Measurements from ENCODE around the gene KCNK6. TPM values are rescaled to one million over a fixed set of nuclear protein-coding genes. Genes with fewer than 3 reads are reported as not detected.

KCNK6 gene
- total RNA-seq, 2 donors from 2014 or later = 8.6 to 13.8 TPM

DNA sequence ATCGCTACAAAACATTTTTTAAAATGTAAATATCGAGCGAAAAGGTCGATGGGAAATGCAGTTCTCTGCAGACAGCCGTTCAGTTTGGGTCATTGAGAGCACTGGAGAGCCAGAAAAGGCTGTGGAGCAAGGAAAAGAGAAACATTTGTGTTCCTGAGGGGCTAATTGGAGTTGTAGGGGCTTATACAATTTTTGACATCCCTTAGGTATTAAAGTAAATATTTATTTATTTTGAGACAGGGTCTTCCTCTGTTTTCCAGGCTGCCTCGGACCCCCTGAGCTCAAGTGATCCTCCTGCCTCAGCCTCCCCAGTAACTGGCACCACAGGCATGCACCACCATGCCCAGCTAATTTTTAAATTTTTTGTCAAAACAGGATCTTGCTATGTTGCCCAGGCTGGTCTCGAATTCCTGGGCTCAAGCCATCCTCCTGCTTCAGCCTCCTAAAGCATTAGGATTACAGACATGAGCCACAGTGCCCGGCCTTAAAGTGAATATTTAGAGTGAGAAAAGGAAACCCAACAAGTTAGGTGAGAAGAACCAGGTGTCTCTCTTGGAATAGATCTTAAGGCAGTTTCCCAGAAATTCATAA lies 3.1 kb upstream of the KCNK6 start:
- H3K4me3 ChIP-seq = no peak overlapping the region
- H3K4me1 ChIP-seq = peaks cover 36% of the 10 kb centered on the region
- WGBS, 2 donors = 27 to 40% methylated on average over 8 of the region's 8 CpGs
- no peak for ATAC-seq
- no peaks in the 10 kb centered on the region for H3K27me3 ChIP-seq
- H3K27ac ChIP-seq = peak overlapping the region; percentile 50 to 91 (median 78)
- H3K36me3 ChIP-seq (replicated peaks in 1 of 2; ENCODE audit: insufficient read depth in 1 of 2, low read depth in 2 of 2) = no peaks in the 10 kb centered on the region
- H3K9me3 ChIP-seq = no peaks in the 10 kb centered on the region
- intact Hi-C loops (cut with DNase I) = no loop called here
- TF ChIP-seq CTCF (IDR thresholded peaks at IDR 0.05) (no peak), POLR2A (IDR thresholded peaks at IDR 0.05) (no peak)
- no peak for DNase-seq

DNA sequence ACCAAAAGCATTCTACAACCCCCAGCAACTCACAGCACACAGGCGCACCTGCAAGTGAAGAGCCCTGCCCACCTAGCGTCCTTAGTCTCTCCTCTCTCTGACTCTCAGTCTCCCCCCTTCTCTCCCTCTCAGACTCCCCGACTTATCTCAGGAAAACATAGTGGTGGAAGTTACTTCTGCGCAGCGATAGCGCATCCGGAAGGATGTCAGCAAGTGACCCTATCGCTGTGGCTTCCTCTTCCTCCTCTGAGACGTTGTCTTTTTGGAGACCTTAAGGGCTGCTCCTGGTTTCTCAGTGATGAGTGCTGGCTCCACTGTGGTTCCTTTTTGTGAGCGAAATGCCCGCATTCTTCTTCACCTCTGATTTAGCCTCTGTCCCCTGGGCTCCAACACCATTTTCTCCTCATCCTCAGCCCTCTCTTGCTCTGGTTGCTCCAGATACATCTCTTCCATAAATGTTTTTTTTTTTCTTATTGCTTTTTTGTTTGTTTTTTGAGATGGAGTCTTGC lies 2.5 kb upstream of the KCNK6 start:
- intact Hi-C loops (cut with DNase I) = no loop called here
- Histone ChIP-seq H3K36me3 (replicated peaks in 1 of 2; ENCODE audit: insufficient read depth in 1 of 2, low read depth in 2 of 2) (no peaks in the 10 kb centered on the region), H3K9me3 (no peaks in the 10 kb centered on the region), H3K27ac (peak overlapping the region in 1 of 4 donors; percentile 89), H3K27me3 (no peaks in the 10 kb centered on the region), H3K4me1 (peaks cover 40% of the 10 kb centered on the region), H3K4me3 (no peak overlapping the region)
- 59 to 82% methylated on average over 11 of the region's 11 CpGs for WGBS, 2 donors
- ATAC-seq = no peak
- peak in 1 of 4 donors; percentile 15 for DNase-seq
- TF ChIP-seq CTCF (IDR thresholded peaks at IDR 0.05) (no peak), POLR2A (IDR thresholded peaks at IDR 0.05) (no peak)

DNA sequence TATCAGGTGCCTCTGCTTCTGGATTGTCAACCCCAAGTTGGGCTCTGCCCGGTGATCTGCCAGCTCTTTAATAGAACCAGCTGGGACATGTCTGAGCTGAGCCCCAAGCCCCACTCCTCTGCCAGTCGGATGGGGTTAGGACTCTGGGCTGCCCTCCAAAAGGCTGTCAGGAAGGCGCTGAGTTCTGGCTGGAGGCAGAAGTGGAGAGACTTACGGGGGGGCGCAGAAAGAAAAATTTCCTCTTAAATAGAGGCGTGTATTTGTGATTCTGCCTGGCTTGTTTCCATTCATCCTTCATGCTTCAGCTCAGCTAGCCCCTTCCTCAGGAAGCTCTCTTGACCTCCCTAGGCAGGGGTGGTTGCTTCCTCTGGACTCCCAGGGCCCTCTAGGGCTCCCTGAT lies 985 bp upstream of the KCNK6 start:
- no peaks in the 10 kb centered on the region for H3K27me3 ChIP-seq
- no peaks in the 10 kb centered on the region for H3K9me3 ChIP-seq
- DNase-seq (peak in 2 of 4 donors; percentile 49 to 52), ATAC-seq (no peak)
- H3K4me1 ChIP-seq = peaks cover 40% of the 10 kb centered on the region
- no peaks in the 10 kb centered on the region for H3K36me3 ChIP-seq (replicated peaks in 1 of 2; ENCODE audit: insufficient read depth in 1 of 2, low read depth in 2 of 2)
- intact Hi-C loops (cut with DNase I) = no loop called here
- WGBS, 2 donors = 0 to 19% methylated on average over 2 to 6 of the region's 6 CpGs
- TF ChIP-seq POLR2A (IDR thresholded peaks at IDR 0.05) (no peak), CTCF (IDR thresholded peaks at IDR 0.05) (no peak)
- H3K27ac ChIP-seq = no peak overlapping the region
- H3K4me3 ChIP-seq = no peak overlapping the region

DNA sequence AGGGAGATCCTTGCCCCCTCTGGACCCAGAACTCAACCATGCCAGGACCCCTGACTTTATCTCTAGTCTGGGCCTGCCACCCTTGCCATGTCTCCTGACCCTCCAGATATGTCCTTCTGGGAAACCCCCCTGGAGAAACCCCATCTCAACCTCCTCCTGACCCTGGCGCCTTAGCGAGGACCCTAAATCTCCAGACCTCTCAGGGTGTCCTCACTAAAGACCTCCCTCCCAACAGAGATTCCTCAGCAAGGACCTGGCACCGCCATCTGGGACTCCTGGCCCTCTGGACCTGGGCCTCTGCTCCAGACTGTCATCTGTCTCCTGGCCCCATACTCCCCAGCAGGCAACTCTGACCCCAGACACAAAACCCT lies 1.3 kb downstream of the KCNK6 start:
- Histone ChIP-seq H3K9me3 (no peaks in the 10 kb centered on the region), H3K36me3 (replicated peaks in 1 of 2; ENCODE audit: insufficient read depth in 1 of 2, low read depth in 2 of 2) (no peaks in the 10 kb centered on the region), H3K4me3 (no peak overlapping the region), H3K27me3 (no peaks in the 10 kb centered on the region), H3K4me1 (peaks cover 40% of the 10 kb centered on the region), H3K27ac (peak overlapping the region in 2 of 4 donors; percentile 54 to 79)
- ATAC-seq (no peak), DNase-seq (no peak)
- TF ChIP-seq POLR2A (IDR thresholded peaks at IDR 0.05) = no peak
- 38 to 73% methylated on average over 3 of the region's 3 CpGs for WGBS, 2 donors
- intact Hi-C loops (cut with DNase I) = loop anchor here (10.0 kb wide), 1 partner anchor 416 kb away; the partner anchor contains the start of genes SIPA1L3 and WDR87

- no peak for TF ChIP-seq CTCF (IDR thresholded peaks at IDR 0.05)
- TF ChIP-seq POLR2A (IDR thresholded peaks at IDR 0.05) = no peak
- Histone ChIP-seq H3K9me3 (no peaks in the 10 kb centered on the region), H3K36me3 (replicated peaks in 1 of 2; ENCODE audit: insufficient read depth in 1 of 2, low read depth in 2 of 2) (peaks cover 0 to 2% of the 10 kb centered on the region in 2 donors), H3K4me3 (no peak overlapping the region), H3K27ac (peak overlapping the region in 1 of 4 donors; percentile 79), H3K4me1 (peaks cover 34% of the 10 kb centered on the region), H3K27me3 (no peaks in the 10 kb centered on the region)
- DNase-seq (peak in 3 of 4 donors; percentile 27 to 50 (median 39)), ATAC-seq (no peak)
- intact Hi-C loops (cut with DNase I) = loop anchor here (10.0 kb wide), 1 partner anchor 417 kb away; the partner anchor contains the start of genes SIPA1L3 and WDR87
- WGBS, 2 donors = 26 to 31% methylated on average over 8 to 11 of the region's 11 CpGs
Observed at GRCh38 chr19:38321646-38322196, 2.1 kb downstream of the KCNK6 start.

Measured in body of pancreas (tissue), 4 donors.